ENCODE data around the gene CCNG2.

DNA sequence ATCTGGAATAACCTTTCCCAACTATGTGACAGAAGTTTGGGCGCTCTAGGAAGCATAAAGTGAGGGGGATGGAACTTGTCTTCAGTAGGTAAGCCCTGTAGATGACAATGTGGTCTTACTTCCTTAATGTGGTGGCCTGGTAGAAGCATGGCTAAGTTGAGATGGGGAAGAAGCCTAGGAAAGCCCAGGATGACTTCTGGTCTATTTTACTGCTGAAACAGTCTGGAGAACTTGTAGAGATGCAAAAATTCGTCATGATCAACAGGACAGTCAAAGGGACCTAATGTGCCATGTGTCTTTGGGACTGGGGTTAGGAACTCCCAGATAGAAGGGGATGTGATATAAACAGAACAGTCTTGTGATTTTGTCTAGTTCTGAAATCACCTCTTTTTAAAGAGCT is 40.8 kb downstream of the CCNG2 start:
- TF ChIP-seq CTCF (IDR thresholded peaks at IDR 0.05) (no peak), POLR2A (IDR thresholded peaks at IDR 0.05) (no peak)
